GM11168 (cell line): ENCODE data around the gene TCFL5.
"Not testable (repeated sequence)": the region's sequence is repeated elsewhere in the genome, so short reads cannot be mapped to it uniquely, and the experiment has no call there.

Experiments
- in situ Hi-C: fragments of 300-500 bp; cut with MboI; formaldehyde crosslinking; loops from one replicate; pipeline ENCODE4 v1.12.0; 2022; ENCODE audit warnings: low sequenced_read_pairs; ENCODE audit not compliant: unreplicated experiment

TCFL5 gene

DNA sequence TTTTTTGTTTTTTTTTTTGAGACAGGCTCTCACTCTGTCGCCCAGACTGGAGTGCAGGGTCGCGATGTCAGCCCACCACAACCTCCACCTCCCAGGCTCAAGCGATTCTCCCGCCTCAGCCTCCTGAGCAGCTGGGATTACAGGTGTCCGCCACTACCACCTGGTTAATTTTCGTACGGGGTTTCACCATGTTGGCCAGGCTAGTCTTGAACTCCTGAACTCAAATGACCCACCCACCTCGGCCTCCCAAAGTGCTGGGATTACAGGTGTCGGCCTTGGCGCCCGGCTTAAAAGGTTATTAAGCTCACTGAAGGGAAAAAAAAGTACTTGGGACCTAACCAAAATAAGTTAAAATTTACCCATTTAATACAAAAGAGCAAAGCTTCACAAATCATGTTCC is 1.9 kb downstream of the TCFL5 start:
- in situ Hi-C loops = no loop called here

DNA sequence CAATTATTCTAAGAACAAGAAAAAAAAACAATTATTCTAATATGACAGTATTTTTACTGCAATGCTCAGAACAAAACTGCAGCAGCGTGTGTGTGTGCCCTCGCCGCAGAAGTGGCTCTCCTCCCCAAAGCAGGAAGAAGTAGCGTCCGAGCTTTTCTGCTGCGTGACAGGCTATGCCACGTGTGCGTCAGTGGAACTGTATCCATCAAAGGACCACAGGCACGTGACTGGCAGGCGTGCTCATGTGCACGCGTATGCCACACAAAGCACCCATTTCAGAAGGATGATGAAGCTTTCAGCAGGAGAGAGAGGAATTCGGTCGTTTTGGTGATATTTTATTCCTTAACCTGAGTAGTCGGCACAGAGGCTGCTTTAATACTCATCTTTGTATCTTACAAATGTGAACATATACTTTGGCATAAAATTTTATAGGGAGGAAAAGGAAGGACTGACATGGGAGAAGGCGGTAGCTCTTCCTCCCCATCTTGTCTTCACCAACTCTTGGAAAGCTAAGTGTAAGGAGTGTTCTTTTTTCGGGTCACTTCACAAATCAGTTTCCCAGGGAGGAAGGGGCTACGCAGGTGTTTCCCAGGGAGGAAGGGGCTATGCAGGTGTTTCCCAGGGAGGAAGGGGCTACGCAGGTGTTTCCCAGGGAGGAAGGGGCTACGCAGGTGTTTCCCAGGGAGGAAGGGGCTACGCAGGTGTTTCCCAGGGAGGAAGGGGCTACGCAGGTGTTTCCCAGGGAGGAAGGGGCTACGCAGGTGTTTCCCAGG is 3.4 kb downstream of the TCFL5 start:
- in situ Hi-C loops = no loop called here

DNA sequence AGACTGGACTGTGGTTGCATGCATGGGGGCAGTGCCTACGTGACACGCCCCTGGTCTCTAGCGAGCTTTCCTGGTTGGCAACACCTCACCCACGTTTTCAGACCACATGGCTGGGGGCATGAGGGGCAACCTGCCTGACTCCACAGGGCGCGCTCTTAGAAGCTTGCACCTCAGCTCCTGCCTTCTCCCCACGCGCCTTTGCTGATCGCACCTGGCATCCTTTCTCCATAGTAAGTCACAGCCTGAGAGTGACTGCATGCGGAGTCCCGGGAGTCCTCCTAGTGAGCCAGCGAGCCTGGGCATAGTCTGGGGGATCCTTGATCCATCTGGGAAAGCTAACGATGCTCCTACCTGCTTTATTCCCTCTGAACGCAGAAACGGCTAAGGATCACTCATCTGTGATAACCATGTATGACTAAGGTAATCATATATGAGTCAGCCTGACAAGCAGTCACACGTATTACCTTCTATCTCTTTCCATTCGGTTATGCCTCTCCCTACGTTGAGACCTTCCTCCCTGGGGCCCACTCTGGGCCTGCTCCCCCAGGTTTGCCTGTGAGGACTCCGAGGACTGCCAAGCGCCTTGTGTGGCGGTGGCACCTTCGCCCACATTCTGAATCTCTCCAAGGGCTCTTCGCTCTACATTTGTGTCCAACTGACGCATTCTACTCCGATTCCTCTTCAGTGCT is 4.5 kb downstream of the TCFL5 start:
- in situ Hi-C loops = no loop called here

- in situ Hi-C loops = no loop called here
These were observed 6.5 kb downstream of the TCFL5 start for GRCh38 chr20:62855120-62855519.

- in situ Hi-C loops = no loop called here
These were observed 7.5 kb downstream of the TCFL5 start for GRCh38 chr20:62854121-62854520.

DNA sequence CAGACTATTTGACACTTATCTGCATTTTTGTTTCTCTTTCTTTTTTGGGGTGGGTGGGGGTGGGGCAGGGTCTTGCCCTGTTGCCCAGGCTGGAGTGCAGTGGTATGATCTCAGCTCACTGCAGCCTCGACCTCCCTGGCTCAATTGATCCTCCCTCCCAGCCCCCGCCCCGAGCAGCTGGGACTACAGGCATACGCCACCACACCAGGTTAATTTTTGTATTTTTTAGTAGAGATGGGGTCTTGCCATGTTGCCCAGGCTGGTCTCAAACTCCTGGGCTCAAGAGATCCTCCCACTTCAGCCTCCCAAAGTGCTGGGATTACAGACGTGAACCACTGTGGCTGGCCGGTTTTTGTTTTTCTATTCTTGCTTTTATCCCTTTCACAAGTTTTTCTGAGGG is 8.3 kb downstream of the TCFL5 start:
- in situ Hi-C loops = not testable (repeated sequence)

DNA sequence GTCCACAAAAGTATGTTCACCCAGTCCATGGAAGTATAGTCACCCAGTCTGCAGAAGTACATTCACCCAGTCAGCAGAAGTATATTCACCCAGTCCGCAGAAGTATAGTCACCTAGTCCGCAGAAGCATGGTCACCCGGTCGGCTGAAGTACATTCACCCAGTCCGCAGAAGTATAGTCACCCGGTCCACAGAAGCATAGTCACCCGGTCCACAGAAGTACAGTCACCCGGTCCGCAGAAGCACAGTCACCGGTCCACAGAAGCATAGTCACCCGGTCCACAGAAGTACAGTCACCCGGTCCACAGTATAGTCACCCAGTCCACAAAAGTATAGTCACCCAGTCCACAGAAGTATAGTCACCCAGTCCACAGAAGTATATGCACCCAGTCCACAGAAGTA is 8.8 kb downstream of the TCFL5 start:
- in situ Hi-C loops = no loop called here

GRCh38 chr20:62852196-62852595 is 9.4 kb downstream of the TCFL5 start:
- in situ Hi-C loops = no loop called here

DNA sequence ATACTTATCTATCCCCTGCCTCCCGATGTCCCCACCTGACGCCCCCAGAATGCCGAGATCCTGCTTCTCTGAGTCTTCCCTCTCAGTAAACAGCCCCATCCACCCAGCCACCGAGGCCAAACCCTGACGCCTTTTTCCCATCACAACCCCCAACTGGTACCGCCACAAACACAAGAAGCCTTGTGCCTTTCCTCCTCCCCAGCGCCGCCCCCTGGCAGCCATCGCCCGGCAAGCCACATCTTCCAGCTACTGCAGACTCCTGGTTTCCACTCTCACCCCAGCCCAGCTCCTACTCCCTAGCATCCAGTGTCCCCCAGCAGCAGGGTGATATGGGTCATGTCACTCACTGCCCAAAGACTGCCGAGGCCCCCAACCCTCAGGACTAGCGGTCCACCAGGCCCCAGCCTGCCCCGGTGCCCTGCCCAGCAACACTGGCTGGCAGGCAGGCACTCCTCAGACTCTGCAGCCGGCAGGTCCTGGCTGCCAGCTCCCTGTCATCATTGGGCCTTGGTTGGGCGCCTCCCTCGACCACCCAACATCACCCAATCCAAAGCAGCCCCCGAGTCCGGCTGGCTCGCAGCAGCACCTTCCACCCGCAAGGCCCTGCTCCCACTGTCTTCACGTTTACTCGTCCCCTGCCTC is 11.2 kb downstream of the TCFL5 start:
- in situ Hi-C loops = no loop called here

DNA sequence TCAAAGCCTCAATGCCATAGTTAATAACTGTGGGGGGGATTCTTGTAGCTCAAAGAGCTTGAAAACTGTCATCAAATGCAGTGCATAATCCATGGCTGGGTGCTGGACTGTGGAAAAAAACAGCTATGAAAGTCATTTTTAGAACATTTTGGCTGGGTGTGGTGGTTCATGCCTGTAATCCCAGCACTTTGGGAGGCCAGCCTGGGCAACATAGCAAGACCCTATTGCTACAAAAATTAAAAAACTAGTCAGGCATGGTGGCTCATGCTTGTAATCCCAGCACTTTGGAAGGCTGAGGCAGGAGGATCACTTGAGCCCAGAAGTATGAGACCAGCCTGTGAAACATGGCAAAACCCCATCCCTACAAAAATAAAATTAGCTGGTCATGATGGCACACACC is 12.2 kb downstream of the TCFL5 start:
- in situ Hi-C loops = no loop called here

- in situ Hi-C loops = not testable (repeated sequence)
These were observed 12.7 kb downstream of the TCFL5 start for GRCh38 chr20:62848917-62849316.

GRCh38 chr20:62846166-62846890 is 15.3 kb downstream of the TCFL5 start:
- in situ Hi-C loops = no loop called here

DNA sequence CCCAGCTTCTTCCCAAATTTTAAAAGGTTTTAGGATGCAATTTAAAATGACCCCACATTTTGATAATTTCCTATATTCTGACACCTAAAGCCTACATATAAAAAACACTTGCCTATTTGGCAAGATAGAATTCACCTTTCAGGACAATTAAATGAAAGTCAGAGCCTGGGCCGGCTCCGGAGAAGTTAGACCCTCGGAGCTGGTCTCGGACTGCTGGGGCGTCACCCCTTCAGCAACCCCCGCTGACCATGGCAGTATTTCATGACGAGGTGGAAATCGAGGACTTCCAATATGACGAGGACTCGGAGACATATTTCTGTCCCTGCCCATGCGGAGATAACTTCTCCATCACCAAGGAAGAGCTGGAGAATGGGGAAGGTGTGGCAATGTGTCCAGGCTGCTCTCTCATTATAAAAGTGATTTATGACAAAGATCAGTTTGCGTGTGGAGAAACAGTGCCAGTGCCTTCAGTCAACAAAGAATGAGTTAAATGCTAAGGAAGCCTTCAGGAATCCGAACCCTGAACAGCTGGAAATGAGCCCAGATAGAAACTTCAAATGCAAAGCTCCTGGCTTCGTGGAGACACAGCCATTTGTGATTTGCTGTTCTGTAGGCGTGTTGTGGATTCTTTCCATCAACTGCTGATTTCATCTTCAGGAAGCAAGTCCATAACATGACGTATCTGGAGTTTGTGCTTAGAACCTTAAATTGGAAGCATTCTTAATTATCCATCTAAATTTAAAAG is 16.0 kb downstream of the TCFL5 start:
- in situ Hi-C loops = no loop called here

DNA sequence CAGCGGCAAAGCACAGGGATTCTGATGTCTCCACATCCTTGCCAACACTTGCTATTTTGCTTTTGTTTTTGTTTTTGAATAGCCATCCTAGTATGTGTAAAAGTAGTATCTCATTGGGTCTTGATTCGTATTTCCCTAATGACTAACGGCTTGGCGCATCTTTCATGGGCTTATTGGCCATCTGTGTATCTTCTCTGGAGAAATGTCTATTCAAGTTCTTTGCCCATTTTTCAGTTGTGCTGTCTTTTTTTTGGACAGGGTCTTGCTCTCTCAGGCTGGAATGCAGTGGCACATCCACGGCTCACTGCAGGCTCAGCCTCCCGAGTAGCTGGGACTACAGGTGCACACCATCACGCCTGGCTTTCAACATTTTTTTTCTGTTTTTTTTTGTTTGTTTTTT is 17.4 kb downstream of the TCFL5 start:
- in situ Hi-C loops = no loop called here

DNA sequence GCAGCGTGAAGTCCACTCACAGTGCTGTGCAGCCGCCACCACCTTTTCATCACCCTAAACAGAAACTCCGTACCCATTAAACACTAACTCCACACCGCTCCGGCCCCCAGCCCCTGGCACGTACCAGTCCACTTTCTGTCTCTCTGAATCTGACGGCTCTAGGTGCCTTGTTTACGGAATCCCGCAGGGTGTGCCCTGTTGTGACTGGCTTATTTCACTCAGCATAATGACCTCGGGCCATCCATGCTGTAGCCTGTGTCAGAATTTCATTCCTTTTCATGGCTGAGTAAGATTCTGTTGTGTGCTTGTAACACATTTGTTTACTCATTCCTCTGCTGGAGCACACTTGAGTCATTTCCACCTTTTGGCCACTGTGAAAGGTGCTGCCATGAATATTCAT is 18.0 kb downstream of the TCFL5 start:
- in situ Hi-C loops = no loop called here

DNA sequence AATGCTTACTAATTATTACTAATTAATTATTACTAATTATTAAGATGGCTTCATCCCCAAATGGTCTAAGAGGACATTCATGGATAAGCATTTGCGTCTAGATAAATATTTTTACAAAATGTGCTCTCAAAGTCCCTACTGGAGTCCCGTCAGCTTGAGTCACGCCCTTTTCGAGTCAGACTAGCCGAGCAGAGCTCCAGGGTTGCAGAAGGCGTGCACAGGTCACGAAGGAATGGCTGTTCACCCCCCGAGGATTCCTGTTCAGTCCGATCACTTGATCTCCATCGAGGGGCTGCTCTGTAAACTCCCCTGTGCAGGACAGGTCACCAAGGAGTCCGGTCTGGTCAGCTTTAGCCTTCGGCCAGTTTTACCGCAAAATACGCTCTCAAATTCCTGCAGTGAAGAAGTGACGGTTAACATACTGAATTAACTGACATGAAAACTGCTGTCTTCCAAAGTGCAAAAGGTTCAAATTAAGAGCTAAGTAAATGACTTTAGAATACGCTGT is 19.9 kb downstream of the TCFL5 start:
- in situ Hi-C loops = no loop called here

GRCh38 chr20:62840244-62841197 is 21.1 kb downstream of the TCFL5 start:
- in situ Hi-C loops = no loop called here

DNA sequence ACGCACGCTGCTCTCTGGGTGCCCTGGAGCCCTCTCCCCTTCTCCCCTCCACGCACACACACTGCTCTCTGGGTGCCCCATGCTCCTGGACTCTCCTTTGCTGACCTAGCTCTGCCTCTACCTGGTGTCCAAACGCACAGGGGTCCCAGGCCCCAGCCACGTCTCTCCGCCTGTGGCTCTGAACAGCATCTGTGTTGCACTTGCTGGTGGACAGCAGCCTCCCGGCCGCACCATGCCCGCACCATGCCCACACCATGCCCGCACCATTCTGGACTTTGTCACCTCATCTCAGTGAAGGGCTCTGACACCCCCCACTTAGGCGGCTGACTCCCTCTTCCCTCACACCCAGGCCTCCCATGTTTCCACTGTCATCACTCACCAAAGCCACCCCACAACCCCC is 21.8 kb downstream of the TCFL5 start:
- in situ Hi-C loops = no loop called here

DNA sequence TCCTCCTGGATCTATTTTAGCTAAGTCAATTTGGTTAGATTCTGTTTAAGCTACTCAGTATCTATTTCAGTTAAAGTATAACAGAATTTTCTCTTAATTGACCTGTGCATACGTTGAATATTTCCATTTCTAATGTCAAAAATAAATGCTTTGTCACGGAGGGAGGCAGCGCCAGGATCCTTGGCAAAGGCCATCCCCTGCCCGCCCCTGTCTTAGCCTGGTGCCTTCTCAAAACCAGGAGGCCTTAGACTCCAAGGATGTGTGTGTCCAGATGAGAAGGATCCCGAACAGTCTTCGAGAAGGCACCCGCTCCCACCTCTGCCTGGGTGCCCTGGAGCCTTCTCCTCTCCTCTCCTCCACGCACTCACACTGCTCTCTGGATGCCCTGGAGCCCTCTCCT is 22.4 kb downstream of the TCFL5 start:
- in situ Hi-C loops = no loop called here
